ENCODE data around the gene ADAP1.
"Not testable (repeated sequence)": the region's sequence is repeated elsewhere in the genome, so short reads cannot be mapped to it uniquely, and the experiment has no call there.

ADAP1 gene

DNA sequence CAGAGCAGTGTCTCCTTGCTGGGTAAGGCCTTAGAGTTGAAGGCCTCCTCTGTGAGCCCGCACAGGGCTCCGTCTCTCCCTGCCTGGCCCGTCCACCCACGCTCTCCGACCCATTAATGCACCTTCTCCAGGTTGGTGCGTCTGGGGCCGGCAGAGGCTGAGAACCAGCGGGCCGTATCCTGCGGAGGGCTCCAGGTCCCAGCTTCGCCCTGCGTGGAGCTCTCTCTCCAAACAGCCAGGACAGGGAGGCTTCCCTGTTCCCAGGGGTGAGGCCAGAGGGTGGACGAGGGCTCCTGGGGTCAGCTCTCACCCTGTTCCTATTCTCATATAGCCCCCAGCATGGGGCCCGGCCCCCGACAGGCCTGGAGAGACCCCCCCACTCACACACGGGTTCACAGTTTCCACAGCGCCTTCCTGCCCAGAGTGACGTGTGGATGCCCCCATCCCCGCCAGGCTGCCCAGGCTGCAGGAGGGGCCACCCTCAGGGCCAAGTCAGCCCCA is 43.5 kb downstream of the ADAP1 start:
- Histone ChIP-seq H3K4ac (ENCODE audit: low read depth, low read length) (no peak overlapping the region), H3K56ac (ENCODE audit: low read length) (no peak overlapping the region), H3K4me2 (ENCODE audit: low read length) (no peak overlapping the region), H3K4me3 (ENCODE audit: low read length) (no peak overlapping the region), H2AK5ac (ENCODE audit: low read length) (no peak overlapping the region), H3K18ac (ENCODE audit: low read length) (no peak overlapping the region), H4K5ac (ENCODE audit: low read length) (no peak overlapping the region), H3K27me3 (ENCODE audit: insufficient read depth, low read length, poor library complexity) (no peaks in the 10 kb centered on the region), H3K9ac (ENCODE audit: low read length) (no peak overlapping the region), H4K8ac (ENCODE audit: low read depth, low read length) (no peak overlapping the region), H2BK5ac (ENCODE audit: low read length) (no peak overlapping the region), H3K36me3 (ENCODE audit: control insufficient read depth, insufficient read depth, low read length) (no peaks in the 10 kb centered on the region), H2BK120ac (ENCODE audit: low read depth, low read length) (no peak overlapping the region), H3K79me1 (ENCODE audit: low read length) (no peaks in the 10 kb centered on the region), H2BK15ac (replicated peaks; ENCODE audit: low read depth) (no peak overlapping the region), H3K79me2 (ENCODE audit: control insufficient read depth, insufficient read depth, low read length) (no peaks in the 10 kb centered on the region), H3K4me1 (ENCODE audit: control insufficient read depth, low read depth, low read length) (no peaks in the 10 kb centered on the region), H3K23ac (ENCODE audit: low read length) (no peak overlapping the region), H3K27ac (ENCODE audit: low read depth, low read length) (no peak overlapping the region)
- no CpG with 5 or more reads among the region's 19 CpGs for WGBS (ENCODE audit: extremely low coverage, insufficient coverage, low lambda C conversion rate)
- DNase-seq: no peak

DNA sequence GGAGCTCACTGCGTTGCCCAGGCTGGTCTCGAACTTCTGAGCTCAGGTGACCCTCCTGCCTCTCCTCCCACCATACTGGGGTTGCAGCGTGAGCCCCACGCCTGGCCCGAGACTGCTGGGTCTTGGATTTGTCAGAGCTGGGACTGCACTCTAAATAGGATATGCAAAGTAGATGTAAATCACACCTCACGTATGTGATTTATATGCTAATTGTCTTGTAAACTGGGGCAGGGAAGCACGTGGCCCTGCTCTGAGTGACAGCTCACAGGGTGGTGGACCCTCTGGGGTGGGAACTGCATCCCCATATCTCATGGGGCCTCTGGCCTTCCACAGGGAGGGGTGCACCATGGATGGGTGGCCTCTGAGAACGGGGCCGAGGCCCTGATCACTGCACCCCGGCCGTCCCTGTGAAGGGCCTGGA is 44.0 kb downstream of the ADAP1 start:
- Histone ChIP-seq H3K56ac (ENCODE audit: low read length) (no peak overlapping the region), H2BK15ac (replicated peaks; ENCODE audit: low read depth) (no peak overlapping the region), H3K79me1 (ENCODE audit: low read length) (no peaks in the 10 kb centered on the region), H2BK120ac (ENCODE audit: low read depth, low read length) (no peak overlapping the region), H3K4me2 (ENCODE audit: low read length) (no peak overlapping the region), H4K8ac (ENCODE audit: low read depth, low read length) (no peak overlapping the region), H3K36me3 (ENCODE audit: control insufficient read depth, insufficient read depth, low read length) (no peaks in the 10 kb centered on the region), H3K27me3 (ENCODE audit: insufficient read depth, low read length, poor library complexity) (no peaks in the 10 kb centered on the region), H2AK5ac (ENCODE audit: low read length) (no peak overlapping the region), H3K18ac (ENCODE audit: low read length) (no peak overlapping the region), H4K5ac (ENCODE audit: low read length) (no peak overlapping the region), H3K27ac (ENCODE audit: low read depth, low read length) (no peak overlapping the region), H3K4me1 (ENCODE audit: control insufficient read depth, low read depth, low read length) (no peaks in the 10 kb centered on the region), H3K4ac (ENCODE audit: low read depth, low read length) (no peak overlapping the region), H3K9ac (ENCODE audit: low read length) (no peak overlapping the region), H3K23ac (ENCODE audit: low read length) (no peak overlapping the region), H3K79me2 (ENCODE audit: control insufficient read depth, insufficient read depth, low read length) (no peaks in the 10 kb centered on the region), H3K4me3 (ENCODE audit: low read length) (no peak overlapping the region), H2BK5ac (ENCODE audit: low read length) (no peak overlapping the region)
- DNase-seq: no peak
- no CpG with 5 or more reads among the region's 11 CpGs for WGBS (ENCODE audit: extremely low coverage, insufficient coverage, low lambda C conversion rate)

DNA sequence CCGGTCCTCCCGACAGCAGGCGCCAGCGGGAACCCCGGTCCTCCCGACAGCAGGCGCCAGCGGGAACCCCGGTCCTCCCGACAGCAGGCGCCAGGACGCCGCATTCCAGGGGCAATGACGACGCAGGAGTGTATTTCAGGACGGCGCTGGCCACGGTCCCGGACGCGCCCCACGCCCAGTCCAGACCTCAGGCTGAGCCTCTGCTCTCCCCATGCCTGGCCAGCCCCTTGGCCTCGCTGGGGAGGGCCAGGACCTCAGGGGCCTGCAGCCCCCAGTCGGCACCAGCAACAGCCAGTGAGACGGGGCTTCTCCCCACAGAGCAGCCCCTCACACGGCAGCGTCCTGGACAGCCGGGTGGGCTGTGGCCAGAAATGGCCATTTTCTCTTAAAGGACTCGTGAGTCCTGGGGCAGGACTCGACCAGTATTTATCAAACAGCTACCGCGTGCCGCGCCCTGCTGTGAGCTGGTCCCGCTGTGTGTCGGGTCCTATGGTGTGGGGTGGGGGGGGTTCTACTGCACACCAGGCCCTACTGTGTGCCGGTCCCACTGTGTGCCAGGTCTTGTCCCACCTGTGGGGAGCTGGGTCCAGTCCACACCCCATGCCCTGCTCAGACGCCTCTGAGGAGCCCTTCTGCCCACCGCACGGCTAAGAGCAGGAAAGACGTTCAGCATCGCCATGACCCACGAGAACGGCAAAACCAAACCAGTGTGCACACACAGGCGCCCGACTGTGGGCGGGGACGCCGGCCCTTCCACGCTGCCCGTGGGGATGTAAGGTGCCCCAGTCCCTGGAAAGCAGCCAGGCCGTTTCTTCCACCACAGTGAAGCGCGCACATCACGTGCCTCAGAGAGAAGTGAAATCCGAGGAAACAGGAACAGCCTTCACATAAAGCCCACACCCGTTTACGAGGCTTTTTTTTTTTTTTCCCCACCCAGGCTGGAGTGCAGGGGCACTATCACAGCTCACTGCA is 44.8 kb downstream of the ADAP1 start:
- Histone ChIP-seq H3K27ac (ENCODE audit: low read depth, low read length) (no peak overlapping the region), H2BK120ac (ENCODE audit: low read depth, low read length) (no peak overlapping the region), H2BK5ac (ENCODE audit: low read length) (no peak overlapping the region), H3K18ac (ENCODE audit: low read length) (no peak overlapping the region), H4K8ac (ENCODE audit: low read depth, low read length) (no peak overlapping the region), H3K4me1 (ENCODE audit: control insufficient read depth, low read depth, low read length) (no peaks in the 10 kb centered on the region), H3K27me3 (ENCODE audit: insufficient read depth, low read length, poor library complexity) (no peaks in the 10 kb centered on the region), H3K4me3 (ENCODE audit: low read length) (no peak overlapping the region), H4K5ac (ENCODE audit: low read length) (no peak overlapping the region), H2AK5ac (ENCODE audit: low read length) (no peak overlapping the region), H3K4ac (ENCODE audit: low read depth, low read length) (no peak overlapping the region), H3K79me2 (ENCODE audit: control insufficient read depth, insufficient read depth, low read length) (no peaks in the 10 kb centered on the region), H3K36me3 (ENCODE audit: control insufficient read depth, insufficient read depth, low read length) (no peaks in the 10 kb centered on the region), H3K56ac (ENCODE audit: low read length) (peak overlapping the region; percentile 67), H3K79me1 (ENCODE audit: low read length) (no peaks in the 10 kb centered on the region), H2BK15ac (replicated peaks; ENCODE audit: low read depth) (no peak overlapping the region), H3K23ac (ENCODE audit: low read length) (no peak overlapping the region), H3K4me2 (ENCODE audit: low read length) (peak overlapping the region; percentile 20), H3K9ac (ENCODE audit: low read length) (peak overlapping the region; percentile 47)
- DNase-seq: no peak
- no CpG with 5 or more reads among the region's 58 CpGs for WGBS (ENCODE audit: extremely low coverage, insufficient coverage, low lambda C conversion rate)

DNA sequence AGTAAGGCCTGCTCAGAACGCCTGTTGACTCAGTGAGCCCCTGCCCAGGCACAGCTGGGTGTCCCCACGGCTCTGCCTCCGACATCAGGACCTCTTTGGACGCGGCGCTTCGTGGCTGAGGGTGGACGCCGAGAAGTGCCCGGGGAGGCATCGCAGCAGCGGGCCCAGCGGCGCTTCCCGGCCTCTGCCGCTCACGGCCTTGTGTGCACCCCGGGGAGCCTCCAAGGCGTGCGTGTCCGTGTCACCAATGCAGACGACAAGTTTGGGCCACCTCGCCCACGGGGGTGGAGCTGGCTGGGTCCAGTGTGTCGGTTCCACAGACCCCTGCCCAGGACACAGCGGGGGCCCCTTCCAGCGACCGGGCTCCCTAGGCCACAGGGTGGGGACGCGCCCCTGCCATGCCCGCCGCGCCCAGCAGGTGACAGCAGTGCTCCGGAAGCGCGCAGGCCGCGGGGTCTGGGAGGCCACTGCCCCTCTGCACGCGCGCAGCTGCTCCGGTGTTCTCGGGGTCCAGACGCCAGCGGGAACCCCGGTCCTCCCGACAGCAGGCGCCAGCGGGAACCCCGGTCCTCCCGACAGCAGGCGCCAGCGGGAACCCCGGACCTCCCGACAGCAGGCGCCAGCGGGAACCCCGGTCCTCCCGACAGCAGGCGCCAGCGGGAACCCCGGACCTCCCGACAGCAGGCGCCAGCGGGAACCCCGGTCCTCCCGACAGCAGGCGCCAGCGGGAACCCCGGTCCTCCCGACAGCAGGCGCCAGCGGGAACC is 45.7 kb downstream of the ADAP1 start:
- H2BK15ac ChIP-seq (replicated peaks; ENCODE audit: low read depth); H3K4me3 ChIP-seq (ENCODE audit: low read length): not testable (repeated sequence)
- peak; percentile 61 for DNase-seq

DNA sequence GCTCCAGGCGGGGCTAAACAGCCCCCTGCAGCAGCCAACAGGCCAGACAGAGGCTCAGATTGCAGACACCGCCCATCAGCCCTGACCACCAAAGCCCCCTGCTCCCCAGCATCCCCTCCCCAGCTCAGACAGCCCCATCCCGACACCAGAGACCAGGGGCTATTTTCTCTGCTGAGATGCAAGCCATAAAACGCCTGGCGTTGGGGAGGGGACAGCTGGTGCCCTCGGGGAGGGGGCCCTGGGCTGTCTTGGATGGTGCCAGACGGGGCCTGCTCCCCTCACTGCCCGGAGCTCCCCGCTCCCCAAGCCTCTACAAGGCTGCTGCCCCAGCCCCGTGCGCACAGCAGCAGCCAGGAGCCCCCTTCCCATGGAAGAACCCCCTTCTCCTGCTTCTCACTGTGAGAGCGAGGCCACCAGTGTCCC is 46.3 kb downstream of the ADAP1 start:
- Histone ChIP-seq H3K79me2 (ENCODE audit: control insufficient read depth, insufficient read depth, low read length) (no peaks in the 10 kb centered on the region), H3K4me1 (ENCODE audit: control insufficient read depth, low read depth, low read length) (no peaks in the 10 kb centered on the region), H3K27ac (ENCODE audit: low read depth, low read length) (no peak overlapping the region), H3K9ac (ENCODE audit: low read length) (peak overlapping the region; percentile 54), H2BK15ac (replicated peaks; ENCODE audit: low read depth) (no peak overlapping the region), H3K56ac (ENCODE audit: low read length) (peak overlapping the region; percentile 80), H3K36me3 (ENCODE audit: control insufficient read depth, insufficient read depth, low read length) (no peaks in the 10 kb centered on the region), H2BK5ac (ENCODE audit: low read length) (no peak overlapping the region), H3K23ac (ENCODE audit: low read length) (no peak overlapping the region), H4K5ac (ENCODE audit: low read length) (no peak overlapping the region), H3K79me1 (ENCODE audit: low read length) (no peaks in the 10 kb centered on the region), H2BK120ac (ENCODE audit: low read depth, low read length) (no peak overlapping the region), H2AK5ac (ENCODE audit: low read length) (no peak overlapping the region), H3K4ac (ENCODE audit: low read depth, low read length) (no peak overlapping the region), H3K18ac (ENCODE audit: low read length) (no peak overlapping the region), H3K4me3 (ENCODE audit: low read length) (no peak overlapping the region), H3K4me2 (ENCODE audit: low read length) (no peak overlapping the region), H3K27me3 (ENCODE audit: insufficient read depth, low read length, poor library complexity) (no peaks in the 10 kb centered on the region), H4K8ac (ENCODE audit: low read depth, low read length) (no peak overlapping the region)
- no peak for DNase-seq
- no CpG with 5 or more reads among the region's 12 CpGs for WGBS (ENCODE audit: extremely low coverage, insufficient coverage, low lambda C conversion rate)

More for the DNA sequence above, 45.7 kb downstream of the ADAP1 start:
- H3K27ac ChIP-seq (ENCODE audit: low read depth, low read length); H3K18ac ChIP-seq (ENCODE audit: low read length); H4K8ac ChIP-seq (ENCODE audit: low read depth, low read length); H3K4me1 ChIP-seq (ENCODE audit: control insufficient read depth, low read depth, low read length); H2BK120ac ChIP-seq (ENCODE audit: low read depth, low read length); H3K79me1 ChIP-seq (ENCODE audit: low read length); H4K5ac ChIP-seq (ENCODE audit: low read length); H2AK5ac ChIP-seq (ENCODE audit: low read length); H3K23ac ChIP-seq (ENCODE audit: low read length); H3K27me3 ChIP-seq (ENCODE audit: insufficient read depth, low read length, poor library complexity); H3K36me3 ChIP-seq (ENCODE audit: control insufficient read depth, insufficient read depth, low read length); H3K79me2 ChIP-seq (ENCODE audit: control insufficient read depth, insufficient read depth, low read length); H2BK5ac ChIP-seq (ENCODE audit: low read length); H3K4ac ChIP-seq (ENCODE audit: low read depth, low read length): not testable (repeated sequence)
- Histone ChIP-seq H3K4me2 (ENCODE audit: low read length) (peak overlapping the region; percentile 36), H3K9ac (ENCODE audit: low read length) (peak overlapping the region; percentile 54), H3K56ac (ENCODE audit: low read length) (peak overlapping the region; percentile 80)
- WGBS (ENCODE audit: extremely low coverage, insufficient coverage, low lambda C conversion rate): no CpG with 5 or more reads among the region's 73 CpGs
